GM12872 (cell line): ENCODE results near the gene ARL15.

Experiments used
- TF ChIP-seq, protein P1 (sequence below): IDR thresholded peaks from 3 replicates; pipeline ENCODE4 v1.5.1; 2011; ENCODE audit warnings: low read depth, mild to moderate bottlenecking, low read length, moderate library complexity; ENCODE audit not compliant: insufficient read depth

The ARL15 gene

GRCh38 chr5:54115735-54116403 is 194.5 kb downstream of the ARL15 start:
- TF ChIP-seq, protein P1, sequence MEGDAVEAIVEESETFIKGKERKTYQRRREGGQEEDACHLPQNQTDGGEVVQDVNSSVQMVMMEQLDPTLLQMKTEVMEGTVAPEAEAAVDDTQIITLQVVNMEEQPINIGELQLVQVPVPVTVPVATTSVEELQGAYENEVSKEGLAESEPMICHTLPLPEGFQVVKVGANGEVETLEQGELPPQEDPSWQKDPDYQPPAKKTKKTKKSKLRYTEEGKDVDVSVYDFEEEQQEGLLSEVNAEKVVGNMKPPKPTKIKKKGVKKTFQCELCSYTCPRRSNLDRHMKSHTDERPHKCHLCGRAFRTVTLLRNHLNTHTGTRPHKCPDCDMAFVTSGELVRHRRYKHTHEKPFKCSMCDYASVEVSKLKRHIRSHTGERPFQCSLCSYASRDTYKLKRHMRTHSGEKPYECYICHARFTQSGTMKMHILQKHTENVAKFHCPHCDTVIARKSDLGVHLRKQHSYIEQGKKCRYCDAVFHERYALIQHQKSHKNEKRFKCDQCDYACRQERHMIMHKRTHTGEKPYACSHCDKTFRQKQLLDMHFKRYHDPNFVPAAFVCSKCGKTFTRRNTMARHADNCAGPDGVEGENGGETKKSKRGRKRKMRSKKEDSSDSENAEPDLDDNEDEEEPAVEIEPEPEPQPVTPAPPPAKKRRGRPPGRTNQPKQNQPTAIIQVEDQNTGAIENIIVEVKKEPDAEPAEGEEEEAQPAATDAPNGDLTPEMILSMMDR, result no peak

- TF ChIP-seq, protein P1, result no peak
Measured at GRCh38 chr5:54113060-54113459, 197.3 kb downstream of the ARL15 start.

DNA sequence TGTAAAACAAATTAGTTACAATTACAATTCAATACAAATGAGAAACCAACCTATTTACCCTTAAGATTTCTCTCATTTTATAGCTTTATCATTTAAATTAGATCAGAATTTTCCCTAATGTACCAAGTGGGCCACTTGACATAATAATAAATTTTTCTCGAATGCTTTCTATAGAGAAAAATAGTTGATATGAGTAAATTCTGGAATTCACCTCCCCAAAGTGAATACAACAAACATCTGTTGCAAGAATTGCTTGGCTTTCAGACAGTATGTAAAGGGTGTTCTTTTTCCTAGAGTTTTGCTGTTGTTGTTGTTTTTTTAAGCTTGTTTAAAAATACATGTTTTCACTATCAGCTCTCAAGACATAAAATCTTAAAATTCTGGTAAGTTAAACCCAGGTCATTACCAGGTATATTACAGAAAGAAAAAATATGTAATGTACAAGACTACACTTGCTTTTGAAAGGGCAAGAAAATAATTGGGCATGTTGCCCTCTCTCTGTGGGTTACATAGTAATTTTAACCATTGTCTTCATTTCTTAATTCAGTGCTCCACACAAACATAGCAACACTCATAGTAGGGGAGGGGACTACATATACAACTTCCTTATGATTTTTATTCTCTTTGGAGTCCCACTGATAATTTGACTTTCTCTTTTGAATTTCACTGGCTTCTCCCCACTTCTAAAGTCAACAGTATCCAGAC is 200.6 kb downstream of the ARL15 start:
- TF ChIP-seq, protein P1, result no peak

DNA sequence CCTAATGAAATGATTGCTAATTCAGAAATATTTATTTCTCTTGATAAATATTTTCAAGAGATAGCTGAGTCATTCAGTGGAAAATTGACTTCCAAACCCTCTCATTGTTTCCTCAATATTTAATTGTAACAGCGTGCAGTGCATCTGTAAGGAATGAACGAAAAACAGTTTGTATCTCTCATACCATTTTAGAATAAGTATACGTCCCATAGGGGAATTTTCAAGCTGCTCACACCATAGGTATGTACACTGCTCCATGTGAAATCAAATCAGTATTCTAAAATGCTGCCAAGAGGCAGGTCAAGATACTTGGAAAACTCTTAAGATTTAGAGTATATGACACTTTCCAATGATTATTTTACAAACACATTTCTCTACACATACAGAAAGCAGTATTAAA is 202.2 kb downstream of the ARL15 start:
- TF ChIP-seq, protein P1, result no peak

DNA sequence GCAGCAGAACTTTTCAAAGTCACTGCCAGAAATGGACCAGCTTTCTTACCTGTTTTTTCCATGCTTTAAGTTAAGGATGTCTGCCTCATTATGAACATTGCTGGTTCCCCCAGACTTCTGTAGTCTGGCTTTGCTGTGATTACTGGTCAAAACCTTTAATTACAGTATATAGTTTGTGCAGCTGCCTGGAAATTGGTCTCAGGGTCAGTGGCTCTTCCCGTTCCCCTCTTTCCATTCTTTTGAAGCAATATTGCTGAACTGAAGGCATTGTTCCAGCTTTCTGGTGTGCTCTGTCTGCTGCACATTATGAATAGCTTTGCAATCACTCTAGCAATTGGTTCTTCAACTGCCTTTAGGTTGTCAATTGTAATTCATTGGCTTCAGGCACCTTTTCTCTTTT is 206.5 kb downstream of the ARL15 start:
- TF ChIP-seq, protein P1, result no peak

DNA sequence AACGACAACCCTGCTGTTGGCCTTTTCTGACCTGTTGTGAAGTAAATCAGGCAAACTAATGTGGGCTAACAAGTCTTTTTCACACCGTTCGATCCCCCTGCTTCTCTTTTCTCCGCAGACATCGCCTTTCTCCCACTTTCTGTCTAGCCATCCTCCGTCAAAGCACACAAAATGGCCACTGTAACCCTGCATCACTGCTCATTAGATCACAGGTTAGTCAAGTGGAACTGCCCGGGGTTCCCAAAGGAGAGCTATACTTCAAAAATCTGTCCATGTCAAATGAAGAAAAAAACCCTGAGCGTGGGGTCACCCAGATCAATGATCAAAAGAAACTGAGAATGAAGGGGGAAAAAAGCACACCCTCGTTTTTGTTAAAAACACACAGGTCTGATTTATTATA is 212.1 kb downstream of the ARL15 start:
- TF ChIP-seq, protein P1, result no peak

- TF ChIP-seq, protein P1, result no peak
Measured at GRCh38 chr5:54095969-54096368, 214.4 kb downstream of the ARL15 start.
